ENCODE measurements around the gene DMRT1.
"Not testable (repeated sequence)": the region's sequence is repeated elsewhere in the genome, so short reads cannot be mapped to it uniquely, and the experiment has no call there.

Gene DMRT1

GRCh38 chr9:908536-909205 is 67.2 kb downstream of the DMRT1 start:
- TF ChIP-seq EZH2 (optimal IDR thresholded peaks at IDR 0.05; ENCODE audit: low read depth, low read length) (no peak), EZH2phosphoT487 (IDR thresholded peaks at IDR 0.05; ENCODE audit: low read length) (no peak)
- TF ChIP-seq, protein P1, sequence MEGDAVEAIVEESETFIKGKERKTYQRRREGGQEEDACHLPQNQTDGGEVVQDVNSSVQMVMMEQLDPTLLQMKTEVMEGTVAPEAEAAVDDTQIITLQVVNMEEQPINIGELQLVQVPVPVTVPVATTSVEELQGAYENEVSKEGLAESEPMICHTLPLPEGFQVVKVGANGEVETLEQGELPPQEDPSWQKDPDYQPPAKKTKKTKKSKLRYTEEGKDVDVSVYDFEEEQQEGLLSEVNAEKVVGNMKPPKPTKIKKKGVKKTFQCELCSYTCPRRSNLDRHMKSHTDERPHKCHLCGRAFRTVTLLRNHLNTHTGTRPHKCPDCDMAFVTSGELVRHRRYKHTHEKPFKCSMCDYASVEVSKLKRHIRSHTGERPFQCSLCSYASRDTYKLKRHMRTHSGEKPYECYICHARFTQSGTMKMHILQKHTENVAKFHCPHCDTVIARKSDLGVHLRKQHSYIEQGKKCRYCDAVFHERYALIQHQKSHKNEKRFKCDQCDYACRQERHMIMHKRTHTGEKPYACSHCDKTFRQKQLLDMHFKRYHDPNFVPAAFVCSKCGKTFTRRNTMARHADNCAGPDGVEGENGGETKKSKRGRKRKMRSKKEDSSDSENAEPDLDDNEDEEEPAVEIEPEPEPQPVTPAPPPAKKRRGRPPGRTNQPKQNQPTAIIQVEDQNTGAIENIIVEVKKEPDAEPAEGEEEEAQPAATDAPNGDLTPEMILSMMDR (IDR thresholded peaks at IDR 0.05; ENCODE audit: low read length), result no peak
- H3K4me2 ChIP-seq (ENCODE audit: low read depth, low read length), result no peak overlapping the region
- H3K9me2 ChIP-seq (replicated peaks; ENCODE audit: insufficient read depth, low read length), result no peaks in the 10 kb centered on the region
- no peaks in the 10 kb centered on the region for H3K9me3 ChIP-seq (replicated peaks; ENCODE audit: insufficient read depth, low read length)
- H3K36me3 ChIP-seq (replicated peaks; ENCODE audit: insufficient read depth, low read length), result no peaks in the 10 kb centered on the region
- no peaks in the 10 kb centered on the region for H3K4me1 ChIP-seq (ENCODE audit: low read length)
- H3F3A ChIP-seq (ENCODE audit: insufficient read depth, low read length), result no peaks in the 10 kb centered on the region
- H3K4me3 ChIP-seq (ENCODE audit: low read length), result no peak overlapping the region
- H2AFZ ChIP-seq (ENCODE audit: low read length), result no peak overlapping the region
- no peak overlapping the region for H3K9ac ChIP-seq (ENCODE audit: low read length)
- H3K27ac ChIP-seq (ENCODE audit: low read length), result no peak overlapping the region
- no peak for DNase-seq
- no peaks in the 10 kb centered on the region for H3K79me2 ChIP-seq (ENCODE audit: low read length)
- H4K20me1 ChIP-seq (ENCODE audit: insufficient read depth, low read length), result no peaks in the 10 kb centered on the region
- H3K27me3 ChIP-seq (replicated peaks; ENCODE audit: insufficient read depth, low read length), result no peaks in the 10 kb centered on the region

- Histone ChIP-seq H3K36me3 (replicated peaks; ENCODE audit: insufficient read depth, low read length) (no peaks in the 10 kb centered on the region), H3K4me1 (ENCODE audit: low read length) (no peaks in the 10 kb centered on the region), H3K9me2 (replicated peaks; ENCODE audit: insufficient read depth, low read length) (no peaks in the 10 kb centered on the region), H3K9me3 (replicated peaks; ENCODE audit: insufficient read depth, low read length) (no peaks in the 10 kb centered on the region), H4K20me1 (ENCODE audit: insufficient read depth, low read length) (no peaks in the 10 kb centered on the region), H3K4me2 (ENCODE audit: low read depth, low read length) (no peak overlapping the region), H2AFZ (ENCODE audit: low read length) (no peak overlapping the region), H3K4me3 (ENCODE audit: low read length) (no peak overlapping the region), H3K27me3 (replicated peaks; ENCODE audit: insufficient read depth, low read length) (no peaks in the 10 kb centered on the region), H3K79me2 (ENCODE audit: low read length) (no peaks in the 10 kb centered on the region), H3K9ac (ENCODE audit: low read length) (no peak overlapping the region), H3K27ac (ENCODE audit: low read length) (no peak overlapping the region), H3F3A (ENCODE audit: insufficient read depth, low read length) (no peaks in the 10 kb centered on the region)
- no peak for DNase-seq
- TF ChIP-seq, protein P1 (IDR thresholded peaks at IDR 0.05; ENCODE audit: low read length), result peak; percentile 43
- TF ChIP-seq EZH2 (optimal IDR thresholded peaks at IDR 0.05; ENCODE audit: low read depth, low read length), result no peak
Observed at GRCh38 chr9:911005-911404, 69.5 kb downstream of the DMRT1 start.

DNA sequence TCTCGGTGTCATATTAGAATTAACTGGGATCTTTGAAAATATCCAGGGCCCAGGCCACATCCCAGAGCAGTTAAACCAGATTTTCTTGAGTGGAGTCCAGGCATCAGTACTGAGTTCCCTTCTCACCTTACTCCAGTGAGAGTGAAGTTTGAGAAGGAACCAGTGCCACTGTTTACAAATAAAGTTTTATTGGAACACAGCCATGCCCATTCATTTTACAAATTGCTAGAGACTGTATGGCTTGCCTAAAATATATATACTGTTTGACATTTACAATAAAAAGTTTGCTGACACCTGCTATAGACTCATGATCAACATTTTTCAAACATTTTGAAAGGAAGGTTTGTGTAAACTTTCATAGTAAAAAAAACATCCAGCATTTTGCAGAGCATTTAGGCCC is 71.3 kb downstream of the DMRT1 start:
- no peaks in the 10 kb centered on the region for H3K4me1 ChIP-seq (ENCODE audit: low read length)
- no peak overlapping the region for H3K4me3 ChIP-seq (ENCODE audit: low read length)
- no peaks in the 10 kb centered on the region for H3K27me3 ChIP-seq (replicated peaks; ENCODE audit: insufficient read depth, low read length)
- H3K4me2 ChIP-seq (ENCODE audit: low read depth, low read length), result no peak overlapping the region
- no peak for DNase-seq
- H3K9me3 ChIP-seq (replicated peaks; ENCODE audit: insufficient read depth, low read length), result no peaks in the 10 kb centered on the region
- H3F3A ChIP-seq (ENCODE audit: insufficient read depth, low read length), result no peaks in the 10 kb centered on the region
- H3K27ac ChIP-seq (ENCODE audit: low read length), result no peak overlapping the region
- no peaks in the 10 kb centered on the region for H3K79me2 ChIP-seq (ENCODE audit: low read length)
- TF ChIP-seq, protein P1 (IDR thresholded peaks at IDR 0.05; ENCODE audit: low read length), result no peak
- TF ChIP-seq EZH2 (optimal IDR thresholded peaks at IDR 0.05; ENCODE audit: low read depth, low read length) (no peak), EZH2phosphoT487 (IDR thresholded peaks at IDR 0.05; ENCODE audit: low read length) (no peak)
- no peaks in the 10 kb centered on the region for H4K20me1 ChIP-seq (ENCODE audit: insufficient read depth, low read length)
- no peak overlapping the region for H3K9ac ChIP-seq (ENCODE audit: low read length)
- no peak overlapping the region for H2AFZ ChIP-seq (ENCODE audit: low read length)
- no peaks in the 10 kb centered on the region for H3K9me2 ChIP-seq (replicated peaks; ENCODE audit: insufficient read depth, low read length)
- H3K36me3 ChIP-seq (replicated peaks; ENCODE audit: insufficient read depth, low read length), result no peaks in the 10 kb centered on the region

DNA sequence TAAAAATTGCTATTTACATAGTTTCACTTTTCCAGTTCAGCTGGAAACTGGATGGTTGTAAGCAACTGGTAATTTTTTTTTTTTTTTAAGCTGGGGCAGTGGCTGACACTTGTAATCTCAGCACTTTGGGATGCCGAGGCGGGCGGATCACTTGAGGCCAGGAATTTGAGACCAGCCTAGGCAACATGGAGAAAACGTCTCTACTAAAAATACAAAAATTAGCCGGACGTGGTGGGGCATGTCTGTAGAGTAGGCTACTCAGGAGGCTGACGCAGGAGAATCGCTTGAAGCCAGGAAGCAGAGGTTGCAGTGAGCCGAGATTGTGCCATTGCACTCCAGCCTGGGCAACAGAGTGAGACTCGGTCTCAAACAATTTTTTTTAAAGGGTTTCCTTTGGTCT is 72.0 kb downstream of the DMRT1 start:
- not testable (repeated sequence) for H3K4me2 ChIP-seq (ENCODE audit: low read depth, low read length); H3K36me3 ChIP-seq (replicated peaks; ENCODE audit: insufficient read depth, low read length); H3K9ac ChIP-seq (ENCODE audit: low read length); H3K79me2 ChIP-seq (ENCODE audit: low read length); H3K27me3 ChIP-seq (replicated peaks; ENCODE audit: insufficient read depth, low read length); H2AFZ ChIP-seq (ENCODE audit: low read length); H3K4me3 ChIP-seq (ENCODE audit: low read length); H3K27ac ChIP-seq (ENCODE audit: low read length); H4K20me1 ChIP-seq (ENCODE audit: insufficient read depth, low read length); H3K9me2 ChIP-seq (replicated peaks; ENCODE audit: insufficient read depth, low read length); H3K9me3 ChIP-seq (replicated peaks; ENCODE audit: insufficient read depth, low read length); H3F3A ChIP-seq (ENCODE audit: insufficient read depth, low read length); H3K4me1 ChIP-seq (ENCODE audit: low read length); DNase-seq

All from MM.1S (cell line).